IPS DF 19.7 (cell line): ENCODE measurements around the gene SMARCA4.

Experiments
- DNase-seq: peaks from one replicate; pipeline ENCODE4 v3.0.0-alpha.2; 2013; ENCODE audit warnings: low read depth, low spot score

The SMARCA4 gene

GRCh38 chr19:11033763-11034162 is 72.9 kb downstream of the SMARCA4 start:
- no peak for DNase-seq

- no peak for DNase-seq
Measured at GRCh38 chr19:11034449-11035213, 73.8 kb downstream of the SMARCA4 start.

- DNase-seq, result peak; percentile 72
Measured at GRCh38 chr19:11035441-11036377, 74.9 kb downstream of the SMARCA4 start.

GRCh38 chr19:11038511-11038910 is 77.7 kb downstream of the SMARCA4 start:
- no peak for DNase-seq

GRCh38 chr19:11041194-11041593 is 80.4 kb downstream of the SMARCA4 start:
- DNase-seq, result no peak

GRCh38 chr19:11041966-11042627 is 81.3 kb downstream of the SMARCA4 start:
- DNase-seq, result no peak

GRCh38 chr19:11044431-11044830 is 83.6 kb downstream of the SMARCA4 start:
- no peak for DNase-seq

- no peak for DNase-seq
Measured at GRCh38 chr19:11045536-11045935, 84.7 kb downstream of the SMARCA4 start.

- no peak for DNase-seq
Measured at GRCh38 chr19:11046605-11047354, 86.0 kb downstream of the SMARCA4 start.

GRCh38 chr19:11047866-11048265 is 87.0 kb downstream of the SMARCA4 start:
- no peak for DNase-seq

GRCh38 chr19:11050323-11051114 is 89.7 kb downstream of the SMARCA4 start:
- DNase-seq, result no peak

GRCh38 chr19:11053817-11054195 is 93.0 kb downstream of the SMARCA4 start:
- DNase-seq, result no peak

GRCh38 chr19:11054200-11054599 is 93.4 kb downstream of the SMARCA4 start:
- DNase-seq, result no peak

GRCh38 chr19:11054628-11055027 is 93.8 kb downstream of the SMARCA4 start:
- DNase-seq, result no peak

GRCh38 chr19:11058246-11059030 is 97.6 kb downstream of the SMARCA4 start:
- DNase-seq, result no peak

GRCh38 chr19:11059511-11060358 is 98.9 kb downstream of the SMARCA4 start:
- no peak for DNase-seq

- no peak for DNase-seq
Measured at GRCh38 chr19:11061952-11062351, 101.1 kb downstream of the SMARCA4 start.

GRCh38 chr19:11063434-11063833 is 102.6 kb downstream of the SMARCA4 start:
- no peak for DNase-seq

GRCh38 chr19:11064831-11065303 is 104.0 kb downstream of the SMARCA4 start:
- DNase-seq, result no peak
